ENCODE data around the gene ADAMTSL5.

Gene ADAMTSL5

DNA sequence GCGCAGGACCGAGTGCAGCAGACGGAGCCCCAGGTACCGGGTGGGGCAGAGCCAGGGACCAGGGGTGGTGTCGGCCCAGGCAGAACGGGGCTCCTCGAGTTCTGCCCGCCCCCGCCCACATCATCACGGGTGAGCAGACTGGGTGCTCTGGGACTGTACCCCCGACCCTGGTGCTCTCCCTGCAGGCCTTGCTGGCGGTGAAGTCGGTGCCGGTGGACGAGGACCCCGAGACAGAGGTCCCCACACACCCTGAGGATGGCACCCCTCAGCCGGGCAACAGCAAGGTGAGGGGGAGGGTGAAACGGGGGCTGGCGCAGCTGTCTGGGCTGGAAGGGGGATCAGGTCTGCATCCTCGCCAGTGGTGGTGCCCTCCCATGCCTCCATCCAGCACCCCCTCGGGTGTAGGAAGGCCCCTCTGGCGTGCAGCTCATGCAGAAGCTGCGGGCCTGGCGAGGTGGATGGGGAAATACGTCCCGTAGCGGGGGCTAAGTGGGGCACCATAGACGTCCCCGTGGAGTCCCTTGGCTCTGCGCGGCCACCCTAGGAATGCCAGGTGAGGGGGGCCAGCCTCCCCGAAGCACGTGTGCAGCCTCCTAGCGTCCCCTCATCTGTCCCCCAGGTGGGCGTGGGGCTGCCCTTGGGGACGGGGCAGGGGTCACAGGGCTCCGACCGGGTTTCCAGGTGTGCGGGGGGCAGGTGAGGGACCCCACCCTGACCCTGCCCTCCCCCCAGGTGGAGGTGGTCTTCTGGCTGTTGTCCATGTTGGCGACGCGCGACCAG, 56.5 kb downstream of the ADAMTSL5 start:
- no peak overlapping the region for H3K4me3 ChIP-seq
- H3K27ac ChIP-seq: no peak overlapping the region

DNA sequence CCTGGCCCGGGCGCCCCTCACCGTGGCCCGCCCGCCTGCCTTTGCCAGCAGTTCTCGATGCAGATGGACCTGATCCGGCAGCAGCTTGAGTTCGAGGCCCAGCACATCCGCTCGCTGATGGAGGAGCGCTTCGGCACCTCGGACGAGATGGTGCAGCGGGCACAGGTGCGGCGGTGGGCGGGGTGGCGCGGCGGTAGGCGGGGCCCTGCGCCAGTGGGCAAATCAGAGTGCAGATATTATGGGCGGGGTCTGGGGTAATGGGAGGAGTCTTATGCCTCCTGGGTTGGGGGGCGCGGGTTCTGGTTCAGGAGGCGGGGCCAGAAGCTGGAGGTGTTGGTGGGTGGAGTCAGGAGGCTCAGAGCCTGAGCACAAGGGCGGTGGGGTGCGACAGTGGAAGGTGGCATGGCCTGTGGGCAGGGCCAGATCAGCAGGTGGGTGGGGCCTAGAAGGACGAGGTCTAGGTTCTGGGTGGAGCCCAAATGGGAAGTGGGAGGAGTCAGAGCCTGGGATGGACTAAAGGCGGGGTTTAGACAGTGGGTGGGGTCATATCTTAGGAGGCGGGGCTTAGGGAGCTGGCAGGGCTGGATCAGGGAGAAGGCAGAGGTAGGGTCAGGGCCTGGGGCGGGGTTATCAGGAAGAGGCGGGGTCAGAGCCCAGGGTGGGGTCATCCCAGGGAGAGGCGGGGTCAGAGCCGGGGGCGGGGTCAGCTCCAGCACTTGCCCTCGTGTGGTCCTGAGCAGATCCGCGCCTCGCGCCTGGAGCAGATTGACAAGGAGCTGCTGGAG, 57.3 kb downstream of the ADAMTSL5 start:
- H3K27ac ChIP-seq: no peak overlapping the region
- no peak overlapping the region for H3K4me3 ChIP-seq

Measured in skin epidermis (tissue), 12 donors.